DMS153 (cell line): Measurements from ENCODE around the gene HS1BP3.

Experiments
- DNase-seq: peaks from one replicate; lab custom pipeline; 2025; lab: John Stamatoyannopoulos, UW

HS1BP3 gene

DNA sequence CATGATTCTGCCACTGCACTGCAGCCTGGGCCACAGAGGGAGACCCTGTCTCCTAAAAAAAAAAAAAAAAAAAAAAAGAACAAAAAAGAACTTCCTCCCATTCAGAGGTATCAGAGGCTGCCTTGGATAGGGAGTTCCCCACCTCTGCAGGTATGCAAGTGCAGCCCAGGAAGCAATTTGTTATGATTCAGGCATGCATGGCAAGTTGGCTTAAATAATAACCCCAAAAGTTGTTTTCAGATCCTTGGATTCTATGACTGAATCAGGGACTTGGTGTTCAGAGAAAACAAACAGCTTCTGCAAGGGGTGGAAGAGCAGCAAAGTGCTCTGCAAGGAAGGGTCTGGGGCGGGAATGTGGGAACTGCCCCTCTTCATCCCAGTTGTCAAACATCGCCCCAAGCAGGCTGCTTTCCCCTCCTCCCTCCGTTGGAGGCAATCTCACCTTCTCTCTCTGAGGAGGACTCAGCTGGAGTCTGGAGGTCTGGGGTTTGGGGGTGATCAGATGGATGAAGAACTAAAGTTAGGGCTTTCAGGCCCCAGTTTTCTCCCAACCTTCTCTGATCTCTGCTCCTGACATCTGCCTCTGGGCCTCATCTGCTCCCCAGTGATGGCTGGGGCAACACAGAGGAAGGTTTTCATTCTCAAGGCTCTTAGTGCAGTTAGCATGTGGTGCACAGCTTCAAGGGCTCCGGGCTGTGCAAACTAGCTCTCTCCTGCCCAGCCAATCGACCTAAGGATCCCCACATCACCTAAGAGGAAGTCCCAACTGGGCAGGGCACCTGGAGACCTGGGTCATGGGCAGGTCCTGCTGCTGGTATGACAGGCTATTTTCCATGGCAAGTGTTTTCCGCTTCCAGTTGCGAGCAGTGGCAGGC, 12.5 kb upstream of the HS1BP3 start:
- DNase-seq: no peak

DNA sequence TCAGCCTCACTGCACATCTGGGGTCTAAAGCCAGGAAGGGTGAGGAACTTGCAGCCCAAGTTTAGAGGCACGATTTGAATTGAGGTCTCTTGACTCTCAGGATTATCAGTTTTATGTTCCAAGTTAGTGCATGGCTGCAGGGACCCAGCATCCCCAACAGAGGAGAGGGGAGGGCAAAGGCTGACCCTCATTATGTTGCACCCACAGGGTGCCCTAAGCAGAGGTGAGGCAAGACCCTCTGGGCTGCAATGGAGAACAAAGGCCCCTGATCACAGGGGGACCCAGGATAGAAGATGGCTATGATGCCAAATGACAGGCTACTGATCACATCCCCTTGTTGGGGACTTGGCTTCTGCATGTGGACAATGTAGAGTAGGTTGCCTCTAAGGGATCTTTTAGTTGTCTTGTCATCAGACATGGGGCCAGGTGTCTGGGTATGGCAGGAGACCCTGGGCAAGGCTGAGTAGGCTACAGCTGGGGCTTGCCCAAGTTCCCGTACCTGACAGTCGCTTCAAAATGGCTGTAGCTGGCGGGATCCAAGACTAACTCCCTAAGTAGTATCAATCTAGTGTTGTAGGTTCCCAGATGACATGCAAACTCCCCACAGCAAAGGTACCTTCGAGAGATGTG, 11.5 kb upstream of the HS1BP3 start:
- no peak for DNase-seq

DNA sequence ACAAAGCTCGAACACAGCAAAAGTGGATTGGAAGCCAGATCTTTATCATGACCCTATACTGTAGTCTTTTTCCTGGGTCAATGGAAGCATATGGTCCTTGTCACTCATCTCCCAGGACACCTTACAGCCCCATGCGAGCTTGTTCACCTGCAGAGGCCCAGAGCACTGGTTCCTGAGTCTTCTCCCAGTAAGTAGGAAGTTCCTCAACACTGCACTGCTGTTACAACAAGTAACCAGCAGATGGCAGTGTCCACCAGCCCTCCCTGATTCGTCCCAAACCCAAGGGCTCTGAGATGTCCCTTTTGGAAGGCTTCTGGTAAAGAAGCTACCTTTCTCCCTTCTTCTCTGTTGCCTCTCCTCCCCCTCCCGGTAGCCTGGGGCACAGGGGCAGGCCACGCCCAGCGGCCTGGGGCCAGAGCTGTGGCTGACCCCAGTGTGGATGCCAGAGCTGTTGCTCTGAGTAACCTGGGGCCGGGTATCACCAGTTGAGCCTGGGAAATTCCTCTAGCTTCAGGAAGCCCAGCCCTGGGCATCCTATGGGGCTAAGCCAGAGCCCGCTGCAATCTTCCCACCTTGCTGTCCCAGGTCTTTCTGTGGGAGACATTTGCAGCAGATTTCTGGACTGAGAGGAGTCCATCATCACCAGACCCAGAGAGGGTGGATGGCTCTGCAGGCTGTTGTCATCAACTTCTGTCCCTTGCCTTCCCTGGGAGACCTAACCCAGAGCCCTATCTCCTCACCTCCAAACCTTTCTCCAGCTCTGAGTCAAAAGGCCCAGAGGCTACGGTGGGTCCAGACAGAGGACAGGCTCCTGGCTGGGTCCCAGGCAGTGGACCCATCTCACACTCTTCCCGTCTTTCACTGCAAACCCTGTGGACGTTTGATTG, 10.8 kb upstream of the HS1BP3 start:
- peak; percentile 27 for DNase-seq

DNA sequence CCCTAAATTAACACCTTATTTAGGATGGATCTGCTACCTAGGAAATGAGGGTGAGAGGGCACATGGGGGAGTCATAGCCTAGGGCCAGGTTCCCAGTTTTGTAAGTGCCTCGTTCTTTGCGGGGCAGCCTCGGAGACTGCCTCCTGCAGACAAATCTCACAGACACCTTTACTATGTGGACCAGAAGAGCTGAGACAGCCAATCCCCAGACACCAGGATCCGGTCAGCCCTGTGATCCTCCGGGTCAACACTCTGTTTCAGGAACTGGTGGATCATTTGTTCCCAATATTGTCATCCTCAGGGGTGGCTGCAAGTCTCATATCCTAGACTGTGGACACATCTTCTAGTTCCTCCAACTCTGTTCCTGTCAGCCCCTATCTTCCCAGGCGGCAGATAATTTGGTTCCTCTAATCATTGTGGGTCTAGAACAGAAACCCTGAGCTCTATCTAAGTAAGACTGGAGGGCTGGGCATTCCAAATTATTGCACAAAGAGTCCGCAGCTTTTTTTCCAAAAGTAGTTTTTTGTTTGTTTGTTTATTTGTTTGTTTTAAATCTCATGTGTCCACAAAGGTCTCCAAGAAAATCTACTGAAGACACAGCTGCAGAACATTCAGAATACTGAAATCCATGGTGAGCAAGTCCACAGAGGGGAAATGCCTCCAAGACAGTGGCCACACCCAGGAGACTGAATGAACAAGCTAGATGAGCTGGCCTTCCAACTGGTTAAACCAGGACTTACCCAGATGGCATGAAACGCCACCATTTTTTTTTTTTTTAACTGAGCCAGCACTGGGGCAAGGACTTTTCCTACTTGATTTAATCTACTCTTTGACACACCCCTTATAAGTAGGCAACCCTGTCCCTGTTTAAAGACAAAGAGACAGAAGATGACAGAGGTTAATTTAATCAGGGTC, 9.9 kb upstream of the HS1BP3 start:
- no peak for DNase-seq

DNA sequence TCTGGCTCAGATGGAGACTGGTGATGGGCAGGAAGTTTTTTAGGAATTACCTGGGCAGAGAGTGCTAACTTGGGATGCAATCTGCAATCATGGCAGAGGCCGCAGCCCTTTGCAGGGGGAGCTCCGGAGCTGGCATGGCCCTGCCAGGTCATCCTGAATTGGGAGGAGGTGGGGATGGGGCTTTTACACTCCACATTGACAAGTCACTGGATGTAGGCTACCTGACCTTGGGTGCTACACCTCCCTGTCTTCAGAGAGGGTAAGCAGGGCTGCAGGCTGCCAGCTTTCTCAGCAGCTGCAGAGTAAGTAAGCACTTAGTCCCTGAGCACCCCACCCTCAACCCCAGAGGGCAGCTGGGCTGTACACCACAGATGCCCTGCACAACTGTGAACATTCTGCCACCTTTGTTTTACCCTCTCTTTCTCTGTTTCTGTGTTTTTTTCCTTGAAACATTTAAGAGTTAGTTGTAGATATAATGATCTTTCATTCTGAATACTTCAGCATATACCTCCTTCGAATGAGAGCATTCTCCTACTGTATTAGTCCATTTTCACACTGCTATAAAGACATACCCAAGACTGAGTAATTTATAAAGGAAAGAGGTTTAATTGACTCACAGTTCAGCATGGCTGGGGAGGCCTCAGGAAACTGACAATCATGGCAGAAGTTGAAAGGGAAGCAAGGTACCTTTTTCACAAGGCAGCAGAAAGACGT, 6.8 kb upstream of the HS1BP3 start:
- no peak for DNase-seq

DNA sequence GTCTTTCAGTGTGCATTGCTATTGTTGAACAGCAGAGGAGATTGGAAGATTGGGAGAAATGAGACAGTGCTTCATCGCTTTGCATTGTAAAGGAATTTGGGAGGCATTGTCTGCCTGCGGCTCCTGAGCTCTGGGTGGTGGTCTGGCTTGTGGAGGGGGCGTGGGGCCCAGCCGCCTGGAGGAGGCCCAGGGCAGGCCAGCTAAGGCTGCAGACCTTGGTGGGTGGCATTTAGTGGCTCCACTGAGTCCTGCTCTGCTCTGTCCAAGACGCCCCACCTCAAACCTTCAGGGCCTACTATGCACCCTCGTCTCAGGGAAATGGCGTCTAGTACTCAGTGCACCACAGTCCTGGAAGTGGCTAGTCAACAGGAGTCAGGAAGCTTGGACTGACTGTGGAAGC, 5.7 kb upstream of the HS1BP3 start:
- DNase-seq: no peak

DNA sequence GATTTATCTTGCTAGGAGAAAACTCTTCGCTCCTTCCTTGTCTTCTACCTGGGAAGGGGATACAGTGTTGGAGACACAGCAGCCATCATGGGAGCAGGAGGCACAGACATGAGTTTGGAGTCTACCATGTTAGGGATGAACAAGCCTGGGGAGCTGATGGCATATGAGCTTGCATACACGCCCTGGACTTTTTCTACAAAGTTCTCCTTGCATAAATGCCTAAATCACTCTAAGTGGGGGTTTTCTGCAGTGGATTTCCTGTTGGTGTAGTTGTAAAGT, 3.6 kb upstream of the HS1BP3 start:
- DNase-seq: no peak

DNA sequence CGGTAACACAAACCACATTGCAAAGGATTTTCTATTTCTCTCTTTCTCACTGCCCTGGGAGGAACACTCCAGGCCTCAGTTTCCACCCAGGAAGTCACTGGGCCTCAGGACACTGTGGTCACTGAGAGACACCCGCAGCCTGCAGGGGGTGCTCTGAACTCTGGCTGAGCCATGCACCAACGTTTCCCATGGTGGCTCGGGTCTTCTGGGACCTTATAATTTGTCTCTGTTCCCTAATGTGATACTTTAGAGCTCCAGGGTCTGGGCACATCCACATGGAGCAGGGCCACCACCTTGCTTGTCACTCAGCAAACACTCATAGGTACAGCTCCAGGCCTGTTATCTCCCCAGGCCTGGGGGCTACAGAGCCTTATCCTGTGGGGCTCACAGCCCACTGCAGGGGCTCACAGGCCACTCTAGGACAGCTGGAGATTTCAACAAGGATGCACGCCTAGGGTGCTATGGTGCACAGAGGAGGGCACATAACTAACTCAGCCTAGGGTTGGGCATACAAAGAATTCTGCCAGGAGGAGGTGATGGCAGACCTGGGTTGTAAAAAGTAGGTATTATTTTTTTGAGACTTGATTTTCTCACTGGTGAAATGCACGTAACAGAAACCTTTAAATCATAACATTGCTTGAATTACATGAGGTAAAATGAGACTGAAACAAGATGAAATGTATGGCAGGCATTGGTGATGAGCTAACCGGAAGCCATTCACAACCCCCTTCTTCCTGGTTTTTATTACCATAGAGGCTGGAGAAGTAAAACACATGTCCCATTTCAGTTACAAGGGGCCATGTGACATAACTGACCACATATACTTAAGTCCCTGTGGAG, 3.0 kb upstream of the HS1BP3 start:
- no peak for DNase-seq

DNA sequence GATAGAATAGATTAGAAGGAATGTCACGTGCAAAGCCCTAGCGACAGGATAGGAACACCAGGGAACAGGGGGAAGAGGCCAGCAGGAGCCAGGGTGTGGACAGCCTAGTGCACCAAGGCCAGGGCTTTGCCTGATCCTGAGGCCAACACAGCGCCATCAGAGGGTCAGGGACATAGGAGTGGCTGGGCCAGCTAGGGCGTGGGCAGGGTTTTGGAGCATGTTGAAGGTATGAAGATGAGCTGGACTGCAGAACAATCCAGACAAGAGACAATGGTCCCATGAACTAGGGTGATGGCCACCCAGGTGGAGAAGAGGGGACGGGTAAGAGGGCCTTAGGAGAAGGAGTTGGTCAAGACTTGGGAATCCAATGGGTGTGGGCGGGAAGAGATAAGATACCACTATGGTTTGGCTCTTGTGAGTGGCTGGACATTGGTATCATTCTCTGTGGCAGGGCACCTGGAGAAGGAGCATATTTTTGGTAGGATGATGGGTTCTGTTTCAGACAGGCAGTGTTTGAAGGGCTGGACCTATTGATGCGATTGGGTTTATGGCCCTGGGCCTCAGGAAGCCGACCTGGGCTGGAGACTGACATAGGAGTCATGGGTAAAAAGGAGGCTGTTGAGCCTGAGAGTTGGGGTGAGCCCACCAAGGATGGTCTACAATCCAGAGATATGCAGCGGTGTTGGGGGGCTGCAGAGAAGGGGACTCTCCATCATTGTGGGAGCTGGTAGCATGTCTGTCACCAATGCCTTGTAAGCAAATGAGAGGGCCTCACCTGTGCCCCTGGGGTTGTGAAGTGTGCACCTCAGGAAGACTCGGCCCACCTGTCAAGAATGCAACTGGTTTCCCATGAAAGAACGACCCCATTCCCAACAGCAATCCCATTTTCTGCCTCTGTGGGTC, 2.0 kb upstream of the HS1BP3 start:
- DNase-seq: no peak

DNA sequence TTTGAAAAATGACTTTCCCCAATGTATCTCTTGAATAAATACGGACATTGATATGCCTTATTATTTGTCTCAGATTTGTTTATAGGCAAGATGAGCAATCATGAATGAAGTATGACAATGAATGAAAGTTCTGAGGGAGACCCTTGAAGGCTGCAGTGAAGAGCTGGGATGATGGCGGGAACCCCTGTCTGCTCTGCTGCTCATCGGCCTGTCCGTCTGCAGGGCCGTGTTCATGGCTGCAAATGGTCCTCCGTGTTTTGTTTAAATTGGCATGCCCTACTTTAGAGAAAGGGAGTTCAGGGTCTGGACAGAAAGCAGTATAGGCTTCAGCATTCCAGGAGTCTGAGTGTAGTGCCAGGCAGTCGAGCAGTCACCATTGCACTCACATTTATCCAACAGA, 1.2 kb upstream of the HS1BP3 start:
- no peak for DNase-seq

DNA sequence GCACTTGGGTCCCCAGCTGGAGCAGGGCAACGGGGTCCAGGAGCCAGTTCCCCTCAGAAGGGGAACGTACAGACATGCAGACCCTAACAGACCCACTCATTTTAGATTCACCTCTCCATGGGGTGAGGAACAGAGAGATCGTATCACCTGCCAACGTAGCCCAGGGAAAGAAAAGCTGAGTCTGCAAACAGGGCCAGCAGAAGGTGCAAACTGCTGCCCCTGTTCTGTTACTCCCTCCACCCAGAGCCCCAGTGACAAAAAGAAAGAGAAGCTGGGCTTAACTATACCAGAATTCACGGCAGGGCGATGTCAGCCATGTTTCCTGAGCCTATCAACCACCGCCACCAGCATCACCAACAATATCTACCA, 817 bp upstream of the HS1BP3 start:
- DNase-seq: no peak

DNA sequence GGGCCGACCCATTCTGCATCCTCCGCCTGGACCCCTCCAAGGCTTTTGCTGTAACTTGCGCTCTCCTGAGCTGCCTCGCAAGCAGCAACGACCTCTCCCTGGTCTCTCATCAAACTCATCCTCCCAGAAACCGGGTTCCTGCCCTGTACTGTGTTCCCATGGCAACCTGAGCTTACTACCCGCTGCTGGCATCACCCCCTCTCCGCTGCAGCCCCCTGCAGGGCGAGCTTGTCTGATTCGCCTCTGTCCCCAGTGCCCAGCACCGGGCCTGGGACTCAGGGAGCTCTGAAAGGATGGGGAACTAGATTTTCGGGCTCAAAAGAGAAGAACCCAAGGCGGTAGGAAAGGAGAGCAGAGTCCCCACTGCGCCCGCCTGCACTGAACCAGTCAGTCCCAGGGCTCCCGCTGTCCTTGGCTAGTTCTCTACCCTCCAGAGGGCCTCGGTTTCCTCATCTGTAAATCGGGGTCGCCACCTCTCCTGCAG, 463 bp downstream of the HS1BP3 start:
- no peak for DNase-seq

DNA sequence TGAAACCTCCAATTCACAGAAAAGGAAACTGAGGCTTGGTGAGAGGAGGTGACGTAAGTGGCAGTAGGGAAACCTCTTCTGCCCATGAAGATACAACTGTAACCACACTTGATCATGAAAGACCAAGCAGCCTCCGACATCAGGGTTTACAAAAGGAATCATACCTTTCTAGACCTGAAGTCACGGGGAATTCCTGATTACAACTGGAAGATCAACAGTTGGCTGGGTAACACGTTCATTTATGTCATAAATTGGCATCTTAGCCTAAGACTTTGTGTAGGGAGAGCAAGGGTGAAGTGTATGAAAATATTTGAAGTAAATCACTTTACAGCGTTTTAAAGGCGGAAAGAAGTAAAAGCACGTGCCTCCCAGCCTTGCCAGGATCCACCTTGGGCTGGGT, 922 bp downstream of the HS1BP3 start:
- no peak for DNase-seq

DNA sequence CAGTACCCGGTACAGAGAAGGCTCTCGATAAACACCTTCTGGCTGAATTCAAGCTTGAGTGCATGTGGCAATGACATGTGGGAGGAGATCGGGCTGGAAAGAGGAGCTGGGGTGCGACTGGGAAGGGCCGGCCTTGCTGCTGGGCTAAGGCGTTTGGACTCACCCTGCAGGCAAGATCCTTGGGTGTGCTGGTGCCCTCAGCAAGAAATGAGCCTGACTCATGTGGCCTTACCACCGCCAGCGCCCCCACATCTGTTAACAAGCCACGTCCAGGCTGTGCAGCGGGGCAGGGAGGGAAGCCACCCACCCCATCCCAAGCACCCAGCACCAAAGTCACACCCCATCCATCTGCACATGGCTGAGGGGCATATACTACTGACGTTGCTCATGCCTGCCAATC, 1.3 kb downstream of the HS1BP3 start:
- DNase-seq: no peak

DNA sequence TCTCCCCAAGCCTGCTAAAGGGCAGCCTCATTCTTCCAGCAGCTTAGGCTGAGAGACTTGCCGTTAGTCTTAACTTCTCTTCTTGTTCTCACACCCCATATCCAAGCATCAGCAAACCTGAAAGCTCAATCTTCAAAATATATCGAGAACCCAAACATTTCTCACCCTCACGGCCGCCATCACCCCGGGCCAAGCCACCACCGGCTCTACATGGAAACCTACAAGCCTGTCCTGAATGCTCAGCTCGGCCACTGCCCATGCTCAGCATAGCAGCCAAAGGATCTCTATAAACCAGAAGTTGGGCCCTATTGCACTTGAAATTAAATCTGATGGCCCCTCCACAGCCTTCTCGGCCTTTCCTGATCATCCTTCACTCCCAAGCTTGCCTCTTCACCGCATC, 2.1 kb downstream of the HS1BP3 start:
- no peak for DNase-seq

DNA sequence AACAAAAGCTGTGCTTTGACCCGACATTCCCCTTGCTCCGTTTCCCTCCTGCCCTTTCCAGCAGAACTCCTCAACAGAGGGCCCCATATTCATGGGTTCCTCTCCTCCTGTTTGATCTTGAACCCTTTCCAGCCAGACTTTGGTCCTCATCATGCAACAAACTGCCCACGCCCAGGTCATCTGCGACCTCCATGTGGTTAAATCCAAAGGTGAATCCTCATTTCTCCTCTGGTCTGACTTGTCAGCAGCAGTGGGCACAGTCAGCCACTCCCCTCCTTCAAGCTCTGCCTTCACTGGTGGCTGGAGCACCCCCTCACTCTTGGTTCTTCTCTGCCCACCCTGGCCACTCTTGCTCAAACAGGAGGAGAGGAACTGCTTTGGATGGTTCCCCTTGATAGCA, 2.7 kb downstream of the HS1BP3 start:
- no peak for DNase-seq

DNA sequence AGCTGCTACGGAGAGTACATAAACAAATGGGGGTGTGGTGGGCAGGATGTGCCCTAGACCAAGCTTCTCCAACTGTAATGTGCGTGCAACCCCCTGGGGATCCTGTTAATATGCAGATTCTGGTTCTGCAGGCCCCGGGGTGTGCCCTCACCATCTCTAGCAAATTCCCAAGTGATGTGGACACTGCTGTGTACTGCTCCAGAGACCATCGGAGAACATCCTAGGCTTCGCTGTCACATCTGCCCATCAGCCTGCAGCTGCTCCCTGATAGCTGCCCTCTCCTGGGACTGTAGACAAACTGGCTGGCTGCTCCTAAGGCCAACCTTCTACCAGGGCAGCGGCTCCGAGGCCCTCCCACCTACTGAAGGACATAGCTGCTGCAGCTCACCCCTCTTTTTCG, 3.2 kb downstream of the HS1BP3 start:
- DNase-seq: no peak

DNA sequence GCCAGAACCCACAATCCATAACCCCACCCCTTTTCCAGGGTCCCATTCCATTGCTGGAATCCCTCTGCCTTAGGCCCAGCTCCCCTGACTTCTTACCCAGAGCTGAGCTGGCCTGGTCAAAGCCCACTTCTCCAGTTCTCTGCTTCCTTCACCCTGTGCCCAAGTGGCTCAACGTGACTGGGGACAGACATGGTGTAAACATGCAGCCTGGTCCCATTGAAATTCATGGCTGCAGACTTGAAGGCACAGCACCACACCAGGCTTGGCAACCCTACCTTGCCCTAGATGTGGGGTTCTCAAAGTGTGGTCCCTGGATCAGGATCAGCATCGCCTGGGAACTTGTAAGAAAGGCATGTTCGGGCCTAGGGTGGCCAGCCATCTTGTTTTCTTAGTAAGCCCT, 3.7 kb downstream of the HS1BP3 start:
- no peak for DNase-seq

DNA sequence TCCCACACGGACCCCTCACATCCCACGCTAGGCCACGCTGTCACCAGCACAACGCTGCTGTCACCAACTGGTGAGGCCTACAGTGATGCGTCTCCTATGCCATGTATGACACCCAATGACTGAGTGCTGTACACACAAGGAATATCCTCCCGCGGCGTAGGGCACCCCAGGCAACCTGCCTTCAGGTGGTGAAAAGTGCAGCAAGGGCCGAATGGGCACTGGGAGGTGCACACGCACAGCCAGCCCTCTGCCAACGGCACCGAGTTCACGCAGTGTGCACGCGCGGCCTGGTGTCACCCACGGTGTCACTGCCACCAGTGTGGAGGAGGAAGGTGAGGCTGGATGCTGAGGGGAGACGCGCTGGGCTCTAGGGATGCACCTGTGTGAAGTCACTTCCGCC, 4.5 kb downstream of the HS1BP3 start:
- DNase-seq: no peak
